ENCODE measurements around the gene ADAMTSL1.
"Not testable (repeated sequence)": the region's sequence is repeated elsewhere in the genome, so short reads cannot be mapped to it uniquely, and the experiment has no call there.

Gene ADAMTSL1

GRCh38 chr9:18864516-18864915 lies 390.6 kb downstream of the ADAMTSL1 start:
- DNase-seq (ENCODE audit: low spot score), result no peak

GRCh38 chr9:18865542-18865941 lies 391.6 kb downstream of the ADAMTSL1 start:
- no peak for DNase-seq (ENCODE audit: low spot score)

GRCh38 chr9:18866121-18866831 lies 392.3 kb downstream of the ADAMTSL1 start:
- DNase-seq (ENCODE audit: low spot score), result no peak

GRCh38 chr9:18869725-18870124 lies 395.8 kb downstream of the ADAMTSL1 start:
- DNase-seq (ENCODE audit: low spot score), result no peak

- no peak for DNase-seq (ENCODE audit: low spot score)
Observed at GRCh38 chr9:18874069-18874468, 400.1 kb downstream of the ADAMTSL1 start.

GRCh38 chr9:18874990-18875389 lies 401.0 kb downstream of the ADAMTSL1 start:
- DNase-seq (ENCODE audit: low spot score), result not testable (repeated sequence)

- DNase-seq (ENCODE audit: low spot score), result no peak
Observed at GRCh38 chr9:18877984-18878383, 404.0 kb downstream of the ADAMTSL1 start.

GRCh38 chr9:18881758-18882157 lies 407.8 kb downstream of the ADAMTSL1 start:
- no peak for DNase-seq (ENCODE audit: low spot score)

- no peak for DNase-seq (ENCODE audit: low spot score)
Observed at GRCh38 chr9:18887546-18887945, 413.6 kb downstream of the ADAMTSL1 start.

GRCh38 chr9:18888290-18888689 lies 414.3 kb downstream of the ADAMTSL1 start:
- DNase-seq (ENCODE audit: low spot score), result no peak

- no peak for DNase-seq (ENCODE audit: low spot score)
Observed at GRCh38 chr9:18889550-18889949, 415.6 kb downstream of the ADAMTSL1 start.

- DNase-seq (ENCODE audit: low spot score), result no peak
Observed at GRCh38 chr9:18890372-18890771, 416.4 kb downstream of the ADAMTSL1 start.

- DNase-seq (ENCODE audit: low spot score), result no peak
Observed at GRCh38 chr9:18891946-18892670, 418.2 kb downstream of the ADAMTSL1 start.

- DNase-seq (ENCODE audit: low spot score), result no peak
Observed at GRCh38 chr9:18893046-18893445, 419.1 kb downstream of the ADAMTSL1 start.

- DNase-seq (ENCODE audit: low spot score), result no peak
Observed at GRCh38 chr9:18893491-18893890, 419.5 kb downstream of the ADAMTSL1 start.

GRCh38 chr9:18896004-18896403 lies 422.1 kb downstream of the ADAMTSL1 start:
- DNase-seq (ENCODE audit: low spot score), result no peak

GRCh38 chr9:18896531-18897179 lies 422.7 kb downstream of the ADAMTSL1 start:
- DNase-seq (ENCODE audit: low spot score), result no peak

GRCh38 chr9:18903450-18903849 lies 429.5 kb downstream of the ADAMTSL1 start:
- DNase-seq (ENCODE audit: low spot score), result no peak

GRCh38 chr9:18905028-18905882 lies 431.3 kb downstream of the ADAMTSL1 start:
- no peak for DNase-seq (ENCODE audit: low spot score)

GRCh38 chr9:18905883-18906629 lies 432.1 kb downstream of the ADAMTSL1 start:
- DNase-seq (ENCODE audit: low spot score), result no peak

- DNase-seq (ENCODE audit: low spot score), result peak; percentile 23
Observed at GRCh38 chr9:18906656-18907395, 432.9 kb downstream of the ADAMTSL1 start.

All from RKO (cell line).